ENCODE data around the gene CDK2AP2. TPM values are rescaled to one million over a fixed set of nuclear protein-coding genes. Genes with fewer than 3 reads are reported as not detected.

CDK2AP2 gene
- total and polyA plus RNA-seq, 2 donors (not counting 3 experiments of a cell fraction or from before 2014, with no cell fraction given) = 81.2 to 143 TPM

DNA sequence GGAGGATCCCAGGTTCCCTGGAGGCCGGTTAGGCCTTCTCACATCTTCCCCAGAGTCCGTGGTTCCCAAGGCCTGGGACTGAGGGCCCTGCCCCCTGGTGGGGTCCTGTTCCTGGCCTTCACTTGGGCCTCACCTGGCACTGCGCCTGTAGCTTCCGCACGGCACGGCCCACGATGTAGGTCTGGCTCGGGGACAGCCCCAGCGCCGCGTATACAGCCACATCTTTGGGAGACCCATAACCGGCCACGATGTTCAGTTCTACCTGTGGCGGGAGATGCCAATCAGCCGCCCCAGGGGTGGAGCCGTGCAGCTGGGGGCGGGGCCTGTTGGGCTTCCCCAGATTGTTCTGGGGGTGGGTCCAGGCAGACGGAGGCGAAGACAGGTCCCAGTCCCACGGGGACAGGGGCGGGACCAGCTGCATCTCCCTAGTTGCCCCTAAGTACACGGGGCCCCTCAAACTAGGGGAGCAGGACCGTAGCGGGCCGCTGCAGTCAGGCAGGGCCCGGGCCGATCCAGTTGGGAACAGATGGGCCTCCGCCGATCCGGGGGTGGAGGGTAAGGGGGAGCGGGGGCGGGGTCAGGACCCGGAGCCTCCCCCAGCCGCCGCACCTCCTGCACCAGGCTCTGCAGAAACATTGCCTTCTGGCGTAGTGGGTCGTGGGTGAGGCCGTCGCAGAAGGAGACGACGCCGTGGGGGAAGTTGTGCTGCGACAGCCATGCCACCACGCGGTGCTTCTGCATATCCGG is 15.0 kb downstream of the CDK2AP2 start:
- CTCF ChIA-PET = interaction anchor here (1.0 to 2.6 kb wide), 2 partner anchors 10 to 91 kb away, joined by 3 to 10 read pairs; partner anchors contain the start of genes AIP and PPP1CA

More for the DNA sequence above, 15.0 kb downstream of the CDK2AP2 start:
- intact Hi-C loops (cut with micrococcal nuclease) (no loop called here), dilution Hi-C loops (cut with MboI; ENCODE audit: extremely low pct_ligation_motif_present, low sequenced_read_pairs) (no loop called here)
- no peak overlapping the region for H3K27ac ChIP-seq (ENCODE audit: insufficient read depth, low read depth, low read length)
- H3K79me2 ChIP-seq (ENCODE audit: control insufficient read depth, insufficient read depth, low read length) = no peaks in the 10 kb centered on the region
- POLR2A ChIA-PET = no interaction called here
- no TSS peak for BruUV-seq (replicated peaks)
- no peak overlapping the region for H3K4me2 ChIP-seq (ENCODE audit: insufficient read depth, low read length)
- no peaks in the 10 kb centered on the region for H3K27me3 ChIP-seq (ENCODE audit: control insufficient read depth in 2 of 2, insufficient read depth in 2 of 2, low read length in 2 of 2)
- H3K9ac ChIP-seq (replicated peaks; ENCODE audit: extremely low read depth, insufficient read depth, low read length) = no peak overlapping the region
- H2AFZ ChIP-seq (ENCODE audit: low read depth, low read length) = no peak overlapping the region
- no peaks in the 10 kb centered on the region for H3K4me1 ChIP-seq (ENCODE audit: control insufficient read depth, extremely low read depth, insufficient read depth, low read length)
- no peaks in the 10 kb centered on the region for H3K9me1 ChIP-seq (replicated peaks; ENCODE audit: control insufficient read depth, extremely low read depth, insufficient read depth, low read length)
- H3K9me3 ChIP-seq (replicated peaks; ENCODE audit: control insufficient read depth, insufficient read depth, low read length) = no peaks in the 10 kb centered on the region
- H4K20me1 ChIP-seq (replicated peaks; ENCODE audit: control insufficient read depth, extremely low read depth, insufficient read depth, low read length) = no peaks in the 10 kb centered on the region
- TF ChIP-seq FOS (IDR thresholded peaks at IDR 0.05; ENCODE audit: borderline replicate concordance, insufficient read depth, low read length) (no peak), POLR2AphosphoS5 (IDR thresholded peaks at IDR 0.05; ENCODE audit: insufficient read depth, low read depth, low read length) (no peak), GATA2 (IDR thresholded peaks at IDR 0.05; ENCODE audit: insufficient read depth, insufficient read length, low read depth, low read length) (no peak), MYC (IDR thresholded peaks at IDR 0.05; ENCODE audit: low read depth, low read length) (no peak), JUN (IDR thresholded peaks at IDR 0.05; ENCODE audit: borderline replicate concordance, insufficient read depth, insufficient read length, low read depth) (no peak), POLR2A (IDR thresholded peaks at IDR 0.05; ENCODE audit: low read depth, low read length) (no peak), EZH2 (IDR thresholded peaks at IDR 0.05; ENCODE audit: borderline replicate concordance, low read depth, low read length, severe bottlenecking) (no peak)
- TF ChIP-seq, protein P1, sequence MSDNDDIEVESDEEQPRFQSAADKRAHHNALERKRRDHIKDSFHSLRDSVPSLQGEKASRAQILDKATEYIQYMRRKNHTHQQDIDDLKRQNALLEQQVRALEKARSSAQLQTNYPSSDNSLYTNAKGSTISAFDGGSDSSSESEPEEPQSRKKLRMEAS (IDR thresholded peaks at IDR 0.05; ENCODE audit: insufficient read depth, insufficient read length) = no peak
- TF ChIP-seq, protein P2, sequence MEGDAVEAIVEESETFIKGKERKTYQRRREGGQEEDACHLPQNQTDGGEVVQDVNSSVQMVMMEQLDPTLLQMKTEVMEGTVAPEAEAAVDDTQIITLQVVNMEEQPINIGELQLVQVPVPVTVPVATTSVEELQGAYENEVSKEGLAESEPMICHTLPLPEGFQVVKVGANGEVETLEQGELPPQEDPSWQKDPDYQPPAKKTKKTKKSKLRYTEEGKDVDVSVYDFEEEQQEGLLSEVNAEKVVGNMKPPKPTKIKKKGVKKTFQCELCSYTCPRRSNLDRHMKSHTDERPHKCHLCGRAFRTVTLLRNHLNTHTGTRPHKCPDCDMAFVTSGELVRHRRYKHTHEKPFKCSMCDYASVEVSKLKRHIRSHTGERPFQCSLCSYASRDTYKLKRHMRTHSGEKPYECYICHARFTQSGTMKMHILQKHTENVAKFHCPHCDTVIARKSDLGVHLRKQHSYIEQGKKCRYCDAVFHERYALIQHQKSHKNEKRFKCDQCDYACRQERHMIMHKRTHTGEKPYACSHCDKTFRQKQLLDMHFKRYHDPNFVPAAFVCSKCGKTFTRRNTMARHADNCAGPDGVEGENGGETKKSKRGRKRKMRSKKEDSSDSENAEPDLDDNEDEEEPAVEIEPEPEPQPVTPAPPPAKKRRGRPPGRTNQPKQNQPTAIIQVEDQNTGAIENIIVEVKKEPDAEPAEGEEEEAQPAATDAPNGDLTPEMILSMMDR (IDR thresholded peaks at IDR 0.05; ENCODE audit: extremely low read depth in 1 of 2, insufficient read depth in 1 of 2, low read depth in 1 of 2, low read length in 2 of 2) = no peak
- FAIRE-seq = no peak
- DNase-seq (ENCODE audit: low read depth, low spot score) = no peak
- H3K4me3 ChIP-seq (replicated peaks in 1 of 3; ENCODE audit: insufficient read depth in 1 of 3, low read depth in 1 of 3, low read length in 3 of 3) = no peak overlapping the region
- H3K36me3 ChIP-seq (ENCODE audit: control insufficient read depth in 2 of 2, extremely low read depth in 1 of 2, insufficient read depth in 2 of 2, low read length in 2 of 2) = peaks cover 0 to 9% of the 10 kb centered on the region in 2 experiments

All from endothelial cell of umbilical vein (primary cell).